ENCODE data around the gene UCK2. TPM values are rescaled to one million over a fixed set of nuclear protein-coding genes. Genes with fewer than 3 reads are reported as not detected.

Gene UCK2
- total RNA-seq, 2 experiments from 2014 or later, result 66.5 to 72.2 TPM

- ChIA-PET CTCF (interaction anchor here (0.8 to 1.8 kb wide), 4 partner anchors 12 to 43 kb away, joined by 3 to 7 read pairs (median 4); no protein-coding TSS in a partner anchor), POLR2A (interaction anchor here (0.8 kb wide), 1 partner anchor 32 kb away, joined by 3 read pairs; no protein-coding TSS in a partner anchor)
- Mint-ChIP-seq H3K4me1 (ENCODE audit: low read depth) (peaks cover 18% of the 10 kb centered on the region), H3K4me3 (no peak overlapping the region), H3K27me3 (no peaks in the 10 kb centered on the region), H3K36me3 (ENCODE audit: low read depth) (peaks cover 6% of the 10 kb centered on the region), H3K9me3 (no peaks in the 10 kb centered on the region), H3K27ac (no peak overlapping the region)
- DNase-seq, result no peak
- intact Hi-C loops (cut with micrococcal nuclease), result no loop called here
- ATAC-seq, result no peak
- TF ChIP-seq, protein P1, sequence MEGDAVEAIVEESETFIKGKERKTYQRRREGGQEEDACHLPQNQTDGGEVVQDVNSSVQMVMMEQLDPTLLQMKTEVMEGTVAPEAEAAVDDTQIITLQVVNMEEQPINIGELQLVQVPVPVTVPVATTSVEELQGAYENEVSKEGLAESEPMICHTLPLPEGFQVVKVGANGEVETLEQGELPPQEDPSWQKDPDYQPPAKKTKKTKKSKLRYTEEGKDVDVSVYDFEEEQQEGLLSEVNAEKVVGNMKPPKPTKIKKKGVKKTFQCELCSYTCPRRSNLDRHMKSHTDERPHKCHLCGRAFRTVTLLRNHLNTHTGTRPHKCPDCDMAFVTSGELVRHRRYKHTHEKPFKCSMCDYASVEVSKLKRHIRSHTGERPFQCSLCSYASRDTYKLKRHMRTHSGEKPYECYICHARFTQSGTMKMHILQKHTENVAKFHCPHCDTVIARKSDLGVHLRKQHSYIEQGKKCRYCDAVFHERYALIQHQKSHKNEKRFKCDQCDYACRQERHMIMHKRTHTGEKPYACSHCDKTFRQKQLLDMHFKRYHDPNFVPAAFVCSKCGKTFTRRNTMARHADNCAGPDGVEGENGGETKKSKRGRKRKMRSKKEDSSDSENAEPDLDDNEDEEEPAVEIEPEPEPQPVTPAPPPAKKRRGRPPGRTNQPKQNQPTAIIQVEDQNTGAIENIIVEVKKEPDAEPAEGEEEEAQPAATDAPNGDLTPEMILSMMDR (IDR thresholded peaks at IDR 0.05), result no peak
These were observed 56.7 kb downstream of the UCK2 start for GRCh38 chr1:165884009-165884689.

GRCh38 chr1:165884690-165885304 is 57.4 kb downstream of the UCK2 start:
- TF ChIP-seq, protein P1 (IDR thresholded peaks at IDR 0.05), result no peak
- CTCF ChIA-PET, result interaction anchor here (0.8 to 1.8 kb wide), 3 partner anchors 12 to 43 kb away, joined by 3 to 7 read pairs (median 4); no protein-coding TSS in a partner anchor
- ATAC-seq (no peak), DNase-seq (no peak)
- intact Hi-C loops (cut with micrococcal nuclease), result no loop called here
- H3K36me3 Mint-ChIP-seq (ENCODE audit: low read depth), result peaks cover 7% of the 10 kb centered on the region
- H3K27me3 Mint-ChIP-seq, result no peaks in the 10 kb centered on the region
- no peak overlapping the region for H3K27ac Mint-ChIP-seq
- peaks cover 15% of the 10 kb centered on the region for H3K4me1 Mint-ChIP-seq (ENCODE audit: low read depth)
- no peaks in the 10 kb centered on the region for H3K9me3 Mint-ChIP-seq
- no peak overlapping the region for H3K4me3 Mint-ChIP-seq
- POLR2A ChIA-PET, result interaction anchor here (0.8 kb wide), 1 partner anchor 31 kb away, joined by 3 read pairs; no protein-coding TSS in a partner anchor

GRCh38 chr1:165885305-165885694 is 57.9 kb downstream of the UCK2 start:
- H3K4me3 Mint-ChIP-seq, result no peak overlapping the region
- CTCF ChIA-PET, result interaction anchor here (1.8 kb wide), 1 partner anchor 13 kb away, joined by 7 read pairs; no protein-coding TSS in a partner anchor
- no peaks in the 10 kb centered on the region for H3K27me3 Mint-ChIP-seq
- H3K36me3 Mint-ChIP-seq (ENCODE audit: low read depth), result peaks cover 12% of the 10 kb centered on the region
- TF ChIP-seq, protein P1 (IDR thresholded peaks at IDR 0.05), result no peak
- H3K4me1 Mint-ChIP-seq (ENCODE audit: low read depth), result peaks cover 11% of the 10 kb centered on the region
- H3K27ac Mint-ChIP-seq, result no peak overlapping the region
- intact Hi-C loops (cut with micrococcal nuclease), result no loop called here
- no peaks in the 10 kb centered on the region for H3K9me3 Mint-ChIP-seq
- no peak for DNase-seq
- no peak for ATAC-seq
- POLR2A ChIA-PET, result no interaction called here

- intact Hi-C loops (cut with micrococcal nuclease), result no loop called here
- ChIA-PET POLR2A (no interaction called here), CTCF (interaction anchor here (1.8 kb wide), 1 partner anchor 14 kb away, joined by 7 read pairs; no protein-coding TSS in a partner anchor)
- Mint-ChIP-seq H3K36me3 (ENCODE audit: low read depth) (peaks cover 18% of the 10 kb centered on the region), H3K27me3 (no peaks in the 10 kb centered on the region), H3K9me3 (no peaks in the 10 kb centered on the region), H3K4me3 (no peak overlapping the region), H3K4me1 (ENCODE audit: low read depth) (peaks cover 10% of the 10 kb centered on the region), H3K27ac (no peak overlapping the region)
- no peak for ATAC-seq
- no peak for DNase-seq
- TF ChIP-seq, protein P1 (IDR thresholded peaks at IDR 0.05), result no peak
These were observed 58.8 kb downstream of the UCK2 start for GRCh38 chr1:165886193-165886592.

DNA sequence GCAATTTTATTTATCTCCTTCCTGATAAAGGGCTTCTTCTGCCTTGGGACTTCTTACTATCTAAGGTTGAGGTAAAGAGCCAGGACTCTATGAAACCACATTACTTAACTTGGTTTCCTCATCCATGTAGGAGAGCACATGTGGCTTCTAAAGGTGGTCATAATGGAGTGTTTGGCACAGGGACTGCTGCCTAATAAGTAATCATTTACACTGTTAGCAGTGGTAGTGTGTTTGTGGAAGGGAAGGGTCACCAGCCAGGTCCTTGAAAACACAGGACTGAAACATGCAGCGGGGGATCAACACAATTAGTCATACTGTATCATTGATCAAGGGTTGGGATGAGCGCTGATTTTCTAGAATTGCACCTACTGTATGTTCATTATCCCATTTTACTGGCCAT is 59.6 kb downstream of the UCK2 start:
- ChIA-PET POLR2A (no interaction called here), CTCF (no interaction called here)
- Mint-ChIP-seq H3K27me3 (no peaks in the 10 kb centered on the region), H3K9me3 (no peaks in the 10 kb centered on the region), H3K36me3 (ENCODE audit: low read depth) (peaks cover 26% of the 10 kb centered on the region), H3K4me1 (ENCODE audit: low read depth) (peaks cover 9% of the 10 kb centered on the region), H3K27ac (no peak overlapping the region), H3K4me3 (no peak overlapping the region)
- DNase-seq (no peak), ATAC-seq (no peak)
- TF ChIP-seq, protein P1 (IDR thresholded peaks at IDR 0.05), result no peak
- intact Hi-C loops (cut with micrococcal nuclease), result no loop called here
